Adrenal gland (tissue), 5 donors: Measurements from ENCODE around the gene B9D2.

ENCODE experiments used
- CTCF ChIP-seq, 6 experiments: fragments of 450-650 bp in 4 of 6; fragments of 200-600 bp in 2 of 6; sonication (generic) in 1 of 6; IDR thresholded peaks; 1 replicate in 5 of 6; 2 replicates in 1 of 6; pipeline versions ENCODE4 v1.5.1 to v1.8.0; 2016 to 2021; ENCODE audit warnings: antibody characterized with exemption in 6 of 6, mild to moderate bottlenecking in 2 of 6, moderate library complexity in 1 of 6
- POLR2A ChIP-seq, 2 donors: fragments of 450-650 bp; IDR thresholded peaks; one replicate each; pipeline ENCODE4 v1.6.1; 2017; ENCODE audit warnings: antibody characterized with exemption in 2 of 2, mild to moderate bottlenecking in 2 of 2, moderate library complexity in 1 of 2
- donor health status: DM: no; HTN: no; CAD: no.

- TF ChIP-seq CTCF (IDR thresholded peaks at IDR 0.05), result no peak
- TF ChIP-seq POLR2A (IDR thresholded peaks at IDR 0.05), result no peak
These were observed 36.3 kb downstream of the B9D2 start for GRCh38 chr19:41327576-41328156.
